ENCODE results near the gene RBM27. TPM values are rescaled to one million over a fixed set of nuclear protein-coding genes. Genes with fewer than 3 reads are reported as not detected.

The RBM27 gene, protein sequence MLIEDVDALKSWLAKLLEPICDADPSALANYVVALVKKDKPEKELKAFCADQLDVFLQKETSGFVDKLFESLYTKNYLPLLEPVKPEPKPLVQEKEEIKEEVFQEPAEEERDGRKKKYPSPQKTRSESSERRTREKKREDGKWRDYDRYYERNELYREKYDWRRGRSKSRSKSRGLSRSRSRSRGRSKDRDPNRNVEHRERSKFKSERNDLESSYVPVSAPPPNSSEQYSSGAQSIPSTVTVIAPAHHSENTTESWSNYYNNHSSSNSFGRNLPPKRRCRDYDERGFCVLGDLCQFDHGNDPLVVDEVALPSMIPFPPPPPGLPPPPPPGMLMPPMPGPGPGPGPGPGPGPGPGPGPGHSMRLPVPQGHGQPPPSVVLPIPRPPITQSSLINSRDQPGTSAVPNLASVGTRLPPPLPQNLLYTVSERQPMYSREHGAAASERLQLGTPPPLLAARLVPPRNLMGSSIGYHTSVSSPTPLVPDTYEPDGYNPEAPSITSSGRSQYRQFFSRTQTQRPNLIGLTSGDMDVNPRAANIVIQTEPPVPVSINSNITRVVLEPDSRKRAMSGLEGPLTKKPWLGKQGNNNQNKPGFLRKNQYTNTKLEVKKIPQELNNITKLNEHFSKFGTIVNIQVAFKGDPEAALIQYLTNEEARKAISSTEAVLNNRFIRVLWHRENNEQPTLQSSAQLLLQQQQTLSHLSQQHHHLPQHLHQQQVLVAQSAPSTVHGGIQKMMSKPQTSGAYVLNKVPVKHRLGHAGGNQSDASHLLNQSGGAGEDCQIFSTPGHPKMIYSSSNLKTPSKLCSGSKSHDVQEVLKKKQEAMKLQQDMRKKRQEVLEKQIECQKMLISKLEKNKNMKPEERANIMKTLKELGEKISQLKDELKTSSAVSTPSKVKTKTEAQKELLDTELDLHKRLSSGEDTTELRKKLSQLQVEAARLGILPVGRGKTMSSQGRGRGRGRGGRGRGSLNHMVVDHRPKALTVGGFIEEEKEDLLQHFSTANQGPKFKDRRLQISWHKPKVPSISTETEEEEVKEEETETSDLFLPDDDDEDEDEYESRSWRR
- total RNA-seq (10 to 100 TPM; 16.1 to 28.8 (median 23.8) TPM), polyA plus RNA-seq (10 to 100 TPM; 10.9 to 13.6 TPM)
- long read RNA-seq, donor 1, partial matches to known transcripts, result 43 of 49 reads
- long read RNA-seq, donor 1, other reads (novel, unspliced or antisense), result 6 of 49 reads
- long read RNA-seq, donor 2, full-length matches to known transcripts, result 1 of 41 reads
- long read RNA-seq, donor 2, partial matches to known transcripts, result 40 of 41 reads
- long read RNA-seq, donor 2, other reads (novel, unspliced or antisense), result 0 of 41 reads
- long read RNA-seq, donor 3, full-length matches to known transcripts, result 3 of 8 reads
- long read RNA-seq, donor 3, partial matches to known transcripts, result 2 of 8 reads
- long read RNA-seq, donor 3, other reads (novel, unspliced or antisense), result 3 of 8 reads

DNA sequence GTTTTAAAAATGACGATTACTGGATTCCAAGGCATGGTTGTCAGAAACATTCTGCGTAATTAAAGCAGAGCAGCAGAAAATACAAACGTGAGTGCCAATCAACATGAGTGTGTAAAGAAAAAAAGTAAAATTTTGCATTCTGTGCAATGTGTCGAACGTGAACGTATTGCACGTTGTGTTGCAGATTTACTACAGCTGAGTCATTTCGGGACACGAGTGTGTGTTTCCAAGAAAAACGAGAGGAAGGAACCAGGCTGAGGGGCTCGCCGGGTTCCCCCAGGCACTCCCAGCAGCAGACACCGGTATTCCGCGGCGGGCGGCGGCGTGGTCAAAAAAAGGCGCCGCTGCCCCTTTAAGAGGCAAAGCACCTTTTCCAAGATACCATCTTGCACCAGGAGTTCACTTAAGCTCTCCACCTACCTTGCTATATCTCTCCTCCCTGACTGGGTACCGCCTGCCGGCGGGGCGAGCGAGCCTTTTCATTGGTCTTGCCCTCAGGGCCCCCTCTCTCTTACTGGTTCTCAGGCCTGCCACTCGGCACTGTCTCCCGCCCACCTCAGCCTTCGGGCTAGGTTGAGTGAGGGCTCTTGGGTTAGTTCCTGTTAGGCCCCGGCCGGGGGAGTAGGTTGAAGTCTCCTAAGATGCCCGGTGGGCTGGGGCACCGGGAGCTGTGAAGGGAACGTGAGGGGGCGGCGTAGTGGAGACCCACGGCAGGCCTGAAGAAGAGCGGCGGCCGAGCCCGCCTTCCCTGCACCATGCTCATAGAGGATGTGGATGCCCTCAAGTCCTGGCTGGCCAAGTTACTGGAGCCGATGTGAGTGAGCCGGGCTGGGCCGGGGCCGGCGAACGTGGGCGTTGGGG is at the start of gene RBM27:
RBM27 (plus strand) TSS at position 595 of the 861 bp plus-strand sequence; CDS start at position 756, 161 bp downstream.
- TF ChIP-seq, protein P1, sequence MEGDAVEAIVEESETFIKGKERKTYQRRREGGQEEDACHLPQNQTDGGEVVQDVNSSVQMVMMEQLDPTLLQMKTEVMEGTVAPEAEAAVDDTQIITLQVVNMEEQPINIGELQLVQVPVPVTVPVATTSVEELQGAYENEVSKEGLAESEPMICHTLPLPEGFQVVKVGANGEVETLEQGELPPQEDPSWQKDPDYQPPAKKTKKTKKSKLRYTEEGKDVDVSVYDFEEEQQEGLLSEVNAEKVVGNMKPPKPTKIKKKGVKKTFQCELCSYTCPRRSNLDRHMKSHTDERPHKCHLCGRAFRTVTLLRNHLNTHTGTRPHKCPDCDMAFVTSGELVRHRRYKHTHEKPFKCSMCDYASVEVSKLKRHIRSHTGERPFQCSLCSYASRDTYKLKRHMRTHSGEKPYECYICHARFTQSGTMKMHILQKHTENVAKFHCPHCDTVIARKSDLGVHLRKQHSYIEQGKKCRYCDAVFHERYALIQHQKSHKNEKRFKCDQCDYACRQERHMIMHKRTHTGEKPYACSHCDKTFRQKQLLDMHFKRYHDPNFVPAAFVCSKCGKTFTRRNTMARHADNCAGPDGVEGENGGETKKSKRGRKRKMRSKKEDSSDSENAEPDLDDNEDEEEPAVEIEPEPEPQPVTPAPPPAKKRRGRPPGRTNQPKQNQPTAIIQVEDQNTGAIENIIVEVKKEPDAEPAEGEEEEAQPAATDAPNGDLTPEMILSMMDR (IDR thresholded peaks at IDR 0.05), result no peak
- TF ChIP-seq POLR2A (IDR thresholded peaks at IDR 0.05) (peak; percentile 58), EP300 (IDR thresholded peaks at IDR 0.05) (peak; percentile 41)
- Histone ChIP-seq H3K4me3 (peak within 1 kb of the TSS; percentile 96), H3K4me1 (ENCODE audit: insufficient read depth) (peaks cover 7% of the 10 kb centered on the region), H3K36me3 (no peaks in the 10 kb centered on the region), H3K27ac (peak within 1 kb of the TSS; percentile 69 to 82), H3K9me3 (no peaks in the 10 kb centered on the region), H3K27me3 (no peaks in the 10 kb centered on the region)
- DNase-seq, result peak; percentile 95 to 99 (median 97)
- WGBS, 3 donors, result 0 to 1% (median 0%) methylated on average over 41 to 48 of the region's 48 CpGs
- intact Hi-C loops (cut with DNase I), result no loop called here

DNA sequence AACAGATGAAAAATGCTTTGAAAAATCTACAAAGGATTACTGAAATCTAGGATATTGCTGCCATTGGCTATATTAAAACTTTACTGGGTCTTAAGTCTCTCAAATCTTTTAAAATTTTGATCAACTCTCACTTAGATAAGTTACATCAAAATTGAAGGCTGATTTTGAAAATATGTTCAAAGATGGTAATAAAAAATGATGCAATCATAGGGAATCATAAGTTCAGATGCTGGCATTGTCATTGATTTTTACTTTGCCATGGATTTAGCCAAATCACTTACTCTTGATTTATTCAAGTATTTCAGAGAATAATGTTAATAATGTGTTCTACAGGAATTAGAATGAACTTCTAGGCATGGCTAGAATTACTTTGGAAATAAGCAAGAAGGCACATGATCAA is 45.1 kb upstream of the RBM27 start:
- Histone ChIP-seq H3K9me3 (no peaks in the 10 kb centered on the region), H3K36me3 (no peaks in the 10 kb centered on the region), H3K4me3 (no peak overlapping the region), H3K27me3 (no peaks in the 10 kb centered on the region), H3K4me1 (ENCODE audit: insufficient read depth) (no peaks in the 10 kb centered on the region), H3K27ac (no peak overlapping the region)
- no peak for DNase-seq
- TF ChIP-seq POLR2A (IDR thresholded peaks at IDR 0.05) (no peak), EP300 (IDR thresholded peaks at IDR 0.05) (no peak)
- TF ChIP-seq, protein P1 (IDR thresholded peaks at IDR 0.05), result no peak
- intact Hi-C loops (cut with DNase I), result no loop called here

DNA sequence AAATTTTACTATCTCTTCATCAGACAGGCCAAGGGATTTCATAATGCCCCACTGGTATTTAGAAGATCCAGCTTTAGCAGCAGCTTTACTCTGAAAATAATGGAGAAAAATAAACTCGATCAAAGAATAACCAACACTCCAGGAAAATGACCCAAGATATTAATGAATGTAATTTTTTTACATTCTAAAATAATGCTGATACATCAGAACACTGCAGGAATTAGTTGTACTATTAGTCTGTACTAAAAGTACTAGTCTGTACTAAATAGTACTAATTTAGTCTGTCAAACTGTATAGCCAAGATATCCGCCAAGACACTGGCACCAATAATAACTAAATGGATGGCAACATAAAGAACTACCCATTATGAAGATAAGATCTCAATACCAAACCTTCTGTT is 39.0 kb upstream of the RBM27 start:
- H3K27me3 ChIP-seq, result no peaks in the 10 kb centered on the region
- H3K4me1 ChIP-seq (ENCODE audit: insufficient read depth), result no peaks in the 10 kb centered on the region
- WGBS, 3 donors, result 94 to 100% (median 94%) methylated on average over 2 of the region's 2 CpGs
- H3K9me3 ChIP-seq, result no peaks in the 10 kb centered on the region
- DNase-seq, result no peak
- no peaks in the 10 kb centered on the region for H3K36me3 ChIP-seq
- no peak for TF ChIP-seq EP300 (IDR thresholded peaks at IDR 0.05)
- TF ChIP-seq, protein P1 (IDR thresholded peaks at IDR 0.05), result no peak
- no peak for TF ChIP-seq POLR2A (IDR thresholded peaks at IDR 0.05)
- no peak overlapping the region for H3K27ac ChIP-seq
- intact Hi-C loops (cut with DNase I), result no loop called here
- H3K4me3 ChIP-seq, result no peak overlapping the region
